AG08395 (cell line): ENCODE data around the gene YWHAG.
"Not testable (repeated sequence)": the region's sequence is repeated elsewhere in the genome, so short reads cannot be mapped to it uniquely, and the experiment has no call there.

Experiments
- DNase-seq: peaks from one replicate; pipeline ENCODE4 v3.0.0; 2012; ENCODE audit warnings: mixed read lengths, low spot score

YWHAG gene

DNA sequence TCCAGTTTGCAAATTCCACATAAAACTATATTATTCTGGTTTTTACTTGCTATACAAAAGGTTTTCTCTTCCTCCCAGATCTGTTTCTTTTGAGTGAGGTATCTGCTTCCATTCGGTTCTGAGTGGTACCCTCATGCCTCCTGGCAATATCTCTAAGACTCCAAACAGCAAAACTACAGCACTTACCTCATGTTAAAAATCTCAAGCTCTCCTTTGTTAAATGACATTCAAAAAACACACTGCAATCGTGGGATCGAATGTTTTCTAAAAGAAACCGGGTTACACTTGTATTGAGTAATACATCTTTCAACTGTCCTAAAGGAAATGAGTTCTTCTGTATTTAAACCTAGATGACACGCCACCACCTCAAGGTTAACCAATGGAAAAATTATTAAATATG lies 11.1 kb downstream of the YWHAG start:
- no peak for DNase-seq

- no peak for DNase-seq
Measured at GRCh38 chr7:76346778-76347177, 12.0 kb downstream of the YWHAG start.

DNA sequence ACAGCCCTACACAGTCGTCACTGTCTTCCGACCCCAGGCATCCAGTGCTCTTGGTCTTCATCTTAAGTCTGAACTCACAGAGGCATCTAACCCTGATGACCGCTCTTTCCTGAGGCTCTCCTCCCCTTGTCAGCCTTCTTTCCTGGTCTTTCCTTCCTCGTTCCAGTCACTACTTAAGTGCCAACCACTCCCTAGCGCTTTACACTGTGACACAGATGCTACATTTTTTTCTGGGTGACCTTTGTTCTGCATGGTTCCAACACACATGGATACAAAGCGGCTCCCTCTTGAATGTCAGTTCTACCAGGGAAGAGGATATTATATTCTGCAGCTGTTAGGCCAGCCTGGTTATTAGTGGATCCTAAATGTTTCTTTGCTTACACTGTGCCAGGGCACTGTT lies 12.7 kb downstream of the YWHAG start:
- DNase-seq, result no peak

DNA sequence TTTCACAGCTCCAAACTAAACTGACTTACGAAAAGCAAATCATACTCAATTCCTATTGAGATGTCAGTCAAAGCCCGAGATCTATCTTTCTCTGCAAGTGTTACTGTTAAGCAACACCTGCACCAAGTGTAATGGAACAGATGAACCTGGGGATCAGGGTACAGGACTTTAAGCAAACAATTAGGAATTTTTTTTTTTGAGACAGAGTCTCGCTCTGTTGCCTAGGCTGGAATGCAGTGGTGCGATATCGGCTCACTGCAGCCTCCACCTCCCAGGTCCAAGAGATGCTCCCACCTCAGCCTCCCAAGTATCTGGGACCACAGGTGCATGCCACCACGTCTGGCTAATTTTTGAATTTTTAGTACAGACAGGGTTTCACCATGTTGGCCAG lies 14.9 kb downstream of the YWHAG start:
- no peak for DNase-seq

DNA sequence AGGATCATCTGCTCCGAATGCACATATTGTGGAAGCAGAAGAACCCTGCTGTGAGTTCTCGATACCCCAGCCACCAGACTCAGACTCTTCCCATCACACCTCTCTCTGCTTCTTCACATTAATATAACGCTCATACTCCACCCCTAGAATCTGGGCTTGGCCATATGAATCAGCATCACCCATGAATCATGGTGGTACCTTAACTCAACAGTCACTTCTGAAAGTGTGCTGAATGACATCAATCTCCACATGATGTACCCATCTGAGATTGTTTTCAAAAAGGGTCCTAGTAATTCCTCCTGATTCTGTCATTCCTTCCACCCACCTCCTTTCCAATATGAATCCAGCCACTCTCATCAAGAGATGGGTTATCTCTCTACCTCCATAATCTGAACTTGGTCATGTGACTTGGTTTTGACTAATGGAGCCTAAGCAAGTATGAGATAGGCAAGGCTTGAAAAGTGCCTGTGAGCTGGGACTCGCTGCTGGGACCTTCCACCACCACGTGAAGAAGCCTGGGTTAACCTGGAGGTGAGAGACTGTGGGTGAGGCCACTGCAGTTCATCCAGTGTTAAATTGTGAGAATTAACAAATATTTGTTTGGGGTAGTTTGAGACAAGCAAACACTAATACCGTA lies 15.4 kb downstream of the YWHAG start:
- DNase-seq, result no peak

DNA sequence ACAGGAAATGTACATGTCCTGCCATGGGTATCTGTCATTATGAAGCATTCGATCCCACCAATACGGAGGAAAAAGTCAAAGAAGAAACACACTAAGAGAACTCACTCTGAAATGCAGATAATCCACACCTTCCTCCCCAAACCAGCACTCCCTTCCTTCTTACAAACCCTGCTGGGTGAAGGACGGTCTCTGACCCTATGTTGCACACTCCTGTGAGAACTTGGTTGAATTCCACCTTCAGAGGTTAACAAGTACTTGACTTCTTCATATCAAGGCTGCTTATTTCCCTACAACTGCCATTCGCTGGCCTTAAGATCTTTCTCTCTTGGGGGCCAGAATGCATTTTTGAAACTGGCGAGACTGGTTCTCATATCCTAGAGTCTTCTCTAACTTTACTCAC lies 16.6 kb downstream of the YWHAG start:
- DNase-seq, result no peak

- DNase-seq, result peak; percentile 47
Measured at GRCh38 chr7:76340617-76341131, 18.1 kb downstream of the YWHAG start.

- no peak for DNase-seq
Measured at GRCh38 chr7:76338298-76339084, 20.3 kb downstream of the YWHAG start.

- no peak for DNase-seq
Measured at GRCh38 chr7:76337147-76337546, 21.6 kb downstream of the YWHAG start.

- no peak for DNase-seq
Measured at GRCh38 chr7:76336094-76336493, 22.7 kb downstream of the YWHAG start.

DNA sequence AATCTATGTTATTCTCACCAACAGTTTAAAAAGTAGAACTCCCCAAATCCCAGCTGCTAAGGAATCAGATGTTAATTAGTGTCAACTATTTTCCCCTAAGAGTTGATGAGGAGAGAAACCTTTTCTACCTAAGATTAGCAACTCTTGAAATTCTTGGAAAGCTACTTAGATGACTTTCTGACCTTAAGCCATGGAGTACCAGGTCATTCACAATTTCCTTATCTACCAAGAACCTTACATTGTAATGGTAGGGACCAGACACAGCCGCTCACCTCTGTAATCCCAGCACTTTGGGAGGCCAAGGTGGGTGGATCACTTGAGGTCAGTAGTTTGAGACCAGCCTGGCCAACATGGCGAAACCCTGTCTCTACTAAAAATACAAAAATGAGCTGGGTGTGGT lies 23.4 kb downstream of the YWHAG start:
- not testable (repeated sequence) for DNase-seq

- DNase-seq, result no peak
Measured at GRCh38 chr7:76334320-76334967, 24.3 kb downstream of the YWHAG start.

- DNase-seq, result no peak
Measured at GRCh38 chr7:76333511-76334101, 25.2 kb downstream of the YWHAG start.

GRCh38 chr7:76332078-76332477 lies 26.7 kb downstream of the YWHAG start:
- no peak for DNase-seq

- no peak for DNase-seq
Measured at GRCh38 chr7:76330673-76331072, 28.1 kb downstream of the YWHAG start.

DNA sequence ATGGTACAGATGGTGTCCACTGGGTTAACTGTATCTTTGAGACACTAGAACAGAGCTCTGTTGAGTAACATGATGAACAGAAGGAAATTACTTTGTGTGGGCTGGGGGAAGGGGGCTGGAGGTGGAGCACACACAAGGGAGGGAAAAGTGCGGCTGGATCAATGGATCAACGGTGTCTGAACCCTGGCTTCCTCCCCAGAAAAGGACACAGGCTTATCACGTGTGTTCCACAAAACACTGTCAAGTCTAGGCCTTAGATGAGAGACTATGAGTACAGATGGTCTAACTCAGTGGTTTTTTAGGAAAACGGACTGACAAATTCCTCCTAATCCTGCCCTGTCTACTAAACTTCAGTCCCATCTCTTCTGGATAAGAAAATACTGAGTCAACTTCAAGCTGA lies 28.5 kb downstream of the YWHAG start:
- DNase-seq, result no peak

DNA sequence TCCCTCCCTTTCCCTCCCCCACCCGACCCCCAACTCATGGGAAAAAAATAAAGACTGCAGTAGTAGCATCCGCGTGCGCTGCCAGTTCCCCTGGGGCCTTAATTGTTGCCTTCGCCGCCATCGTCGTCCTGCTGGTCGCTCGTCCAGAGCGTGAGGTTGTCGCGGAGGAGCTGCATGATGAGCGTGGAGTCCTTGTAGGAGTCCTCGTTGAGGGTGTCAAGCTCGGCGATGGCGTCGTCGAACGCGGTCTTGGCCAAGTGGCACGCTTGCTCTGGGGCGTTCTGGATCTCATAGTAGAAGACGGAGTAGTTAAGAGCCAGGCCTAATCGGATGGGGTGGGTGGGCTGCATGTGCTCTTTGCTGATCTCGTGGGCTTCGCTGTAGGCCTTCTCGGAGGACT lies 29.3 kb downstream of the YWHAG start:
- DNase-seq, result no peak

- DNase-seq, result no peak
Measured at GRCh38 chr7:76328389-76328788, 30.4 kb downstream of the YWHAG start.

DNA sequence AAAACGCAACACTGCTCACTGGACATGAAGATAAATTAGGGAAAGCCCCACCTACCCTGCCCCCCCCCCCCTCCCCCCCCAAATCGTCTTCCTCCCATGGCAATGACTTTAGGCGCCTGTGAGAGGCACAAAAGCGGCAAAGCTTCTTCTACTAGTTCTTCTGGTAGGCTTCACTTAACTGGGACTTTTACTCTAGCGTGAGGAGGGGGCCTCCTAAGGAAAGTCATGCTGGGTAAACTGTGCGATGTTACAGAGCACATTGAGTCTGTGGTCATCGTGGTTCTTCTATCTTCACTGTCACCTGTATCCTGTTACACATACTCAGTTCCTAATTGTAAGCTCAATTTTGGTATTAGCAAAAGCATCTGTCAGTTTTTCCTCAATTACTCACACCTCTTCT lies 31.2 kb downstream of the YWHAG start:
- no peak for DNase-seq

DNA sequence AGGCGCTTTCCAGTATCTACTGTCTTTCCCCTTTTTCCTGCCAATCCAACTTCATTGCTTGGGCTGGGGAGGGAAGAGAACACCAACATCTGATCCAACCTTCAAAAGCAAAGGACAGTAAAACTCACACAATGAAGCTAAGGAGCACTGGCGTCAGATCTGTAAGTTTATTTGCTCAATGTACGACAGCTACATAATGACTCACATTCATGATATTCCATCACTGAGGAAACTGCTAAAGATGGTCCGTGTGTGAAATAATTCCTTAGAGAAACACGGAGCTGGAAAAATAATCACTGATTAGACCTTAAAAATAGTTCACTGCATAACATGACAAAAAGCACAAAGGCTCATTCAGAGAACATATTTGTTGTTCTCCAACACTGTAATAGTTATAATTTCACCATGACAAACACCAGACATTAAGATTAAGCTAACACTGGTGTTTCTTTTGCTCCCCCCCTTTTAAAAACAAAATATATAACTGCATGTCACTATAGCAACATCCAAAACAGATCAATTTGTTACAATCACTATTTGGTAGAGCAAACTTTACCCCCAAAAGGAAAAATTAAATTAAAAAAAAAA lies 32.1 kb downstream of the YWHAG start:
- no peak for DNase-seq

DNA sequence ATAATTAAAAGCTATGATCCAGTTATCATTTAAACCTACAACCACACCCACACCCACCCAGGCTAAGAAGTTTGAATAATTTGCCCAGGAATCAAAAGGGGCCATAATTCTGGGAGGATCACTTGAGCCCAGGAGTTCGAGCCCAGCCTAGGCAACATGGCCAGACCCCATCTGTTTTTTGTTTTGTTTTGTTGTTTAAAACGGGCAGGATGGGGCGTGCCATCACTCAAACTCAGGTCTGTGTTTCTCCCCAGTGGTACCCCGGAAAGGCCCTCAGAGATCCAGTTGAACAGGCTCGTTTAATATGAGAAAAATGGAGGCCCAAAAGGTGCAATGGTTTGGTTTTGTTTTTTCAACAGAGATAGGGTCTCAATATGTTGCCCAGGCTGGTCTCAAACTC lies 33.0 kb downstream of the YWHAG start:
- DNase-seq, result no peak

DNA sequence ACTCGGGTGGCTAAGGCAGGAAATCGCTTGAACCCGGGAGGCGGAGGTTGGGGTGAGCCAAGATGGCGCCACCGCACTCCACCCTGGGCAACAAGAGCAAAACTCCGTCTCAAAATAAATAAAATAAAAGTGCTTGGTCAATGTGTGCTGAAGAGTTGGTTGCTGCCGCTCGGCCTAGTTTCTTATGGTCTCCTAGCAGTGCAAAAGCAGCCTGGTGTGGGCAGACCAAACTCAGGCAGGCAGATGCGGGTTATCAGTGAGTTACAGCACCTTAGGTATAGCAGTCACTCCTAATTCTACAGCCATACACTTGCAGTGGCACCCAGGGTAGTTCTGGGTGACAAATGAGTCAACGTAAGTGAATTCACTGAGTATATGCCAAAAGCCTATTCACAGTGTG lies 33.7 kb downstream of the YWHAG start:
- no peak for DNase-seq
